Measurements from ENCODE around the gene INTS11. TPM values are rescaled to one million over a fixed set of nuclear protein-coding genes. Genes with fewer than 3 reads are reported as not detected.

The INTS11 gene
- polyA plus RNA-seq, 3 donors, result 46.2 to 154 (median 49.6) TPM

- Histone ChIP-seq H2AFZ (ENCODE audit: insufficient read depth, low read depth, low read length, poor library complexity, severe bottlenecking) (no peak overlapping the region), H3K27ac (ENCODE audit: low read depth in 1 of 2, low read length in 2 of 2) (no peak overlapping the region), H3K27me3 (ENCODE audit: control insufficient read depth in 2 of 2, insufficient read depth in 2 of 2, low read length in 2 of 2) (peaks cover 11 to 81% of the 10 kb centered on the region in 2 donors), H3K9ac (ENCODE audit: insufficient read depth, low read length, poor library complexity, severe bottlenecking) (no peak overlapping the region), H4K20me1 (ENCODE audit: insufficient read depth, low read length) (peaks cover 2% of the 10 kb centered on the region), H3K4me1 (ENCODE audit: control insufficient read depth in 1 of 2, insufficient read depth in 2 of 2, low read length in 2 of 2) (no peaks in the 10 kb centered on the region), H3K79me2 (ENCODE audit: insufficient read depth, low read length) (no peaks in the 10 kb centered on the region), H3K36me3 (replicated peaks in 1 of 2; ENCODE audit: control insufficient read depth in 1 of 2, insufficient read depth in 2 of 2, low read length in 2 of 2) (no peaks in the 10 kb centered on the region), H3K4me3 (replicated peaks in 1 of 3; ENCODE audit: low read depth in 2 of 3, low read length in 3 of 3) (no peak overlapping the region), H3K4me2 (replicated peaks; ENCODE audit: extremely low read depth, low read length, poor library complexity, severe bottlenecking) (no peak overlapping the region), H3K9me3 (replicated peaks in 1 of 2; ENCODE audit: control insufficient read depth in 1 of 2, insufficient read depth in 1 of 2, low read length in 2 of 2) (no peaks in the 10 kb centered on the region)
- Mint-ChIP-seq H3K27me3 (ENCODE audit: low read depth in 3 of 3) (peaks cover 68 to 99% (median 74%) of the 10 kb centered on the region in 3 donors), H3K36me3 (peaks cover 0 to 6% of the 10 kb centered on the region in 2 donors), H3K4me3 (no peak overlapping the region), H3K4me1 (peaks cover 4% of the 10 kb centered on the region), H3K27ac (no peak overlapping the region), H3K9me3 (peaks cover 0 to 10% (median 7%) of the 10 kb centered on the region in 7 donors)
- no peak for DNase-seq
- 64% methylated on average over 2 of the region's 8 CpGs for WGBS (ENCODE audit: insufficient coverage)
- intact Hi-C loops (cut with micrococcal nuclease), result no loop called here
- no peak for TF ChIP-seq CTCF (IDR thresholded peaks at IDR 0.05)
Measured at GRCh38 chr1:1356166-1356795, 31.8 kb upstream of the INTS11 start.

GRCh38 chr1:1355416-1355815 is 31.0 kb upstream of the INTS11 start:
- Histone ChIP-seq H3K4me1 (ENCODE audit: control insufficient read depth in 1 of 2, insufficient read depth in 2 of 2, low read length in 2 of 2) (no peaks in the 10 kb centered on the region), H3K9ac (ENCODE audit: insufficient read depth, low read length, poor library complexity, severe bottlenecking) (no peak overlapping the region), H4K20me1 (ENCODE audit: insufficient read depth, low read length) (peaks cover 2% of the 10 kb centered on the region), H3K79me2 (ENCODE audit: insufficient read depth, low read length) (no peaks in the 10 kb centered on the region), H3K4me3 (replicated peaks in 1 of 3; ENCODE audit: low read depth in 2 of 3, low read length in 3 of 3) (no peak overlapping the region), H3K36me3 (replicated peaks in 1 of 2; ENCODE audit: control insufficient read depth in 1 of 2, insufficient read depth in 2 of 2, low read length in 2 of 2) (no peaks in the 10 kb centered on the region), H3K9me3 (replicated peaks in 1 of 2; ENCODE audit: control insufficient read depth in 1 of 2, insufficient read depth in 1 of 2, low read length in 2 of 2) (no peaks in the 10 kb centered on the region), H3K27ac (ENCODE audit: low read depth in 1 of 2, low read length in 2 of 2) (no peak overlapping the region), H2AFZ (ENCODE audit: insufficient read depth, low read depth, low read length, poor library complexity, severe bottlenecking) (no peak overlapping the region), H3K4me2 (replicated peaks; ENCODE audit: extremely low read depth, low read length, poor library complexity, severe bottlenecking) (peak overlapping the region; percentile 15), H3K27me3 (ENCODE audit: control insufficient read depth in 2 of 2, insufficient read depth in 2 of 2, low read length in 2 of 2) (peaks cover 11 to 74% of the 10 kb centered on the region in 2 donors)
- peaks cover 0 to 10% (median 5%) of the 10 kb centered on the region in 7 donors for H3K9me3 Mint-ChIP-seq
- TF ChIP-seq CTCF (IDR thresholded peaks at IDR 0.05), result no peak
- peaks cover 60 to 91% (median 67%) of the 10 kb centered on the region in 3 donors for H3K27me3 Mint-ChIP-seq (ENCODE audit: low read depth in 3 of 3)
- peak in 1 of 3 donors; percentile 22 for DNase-seq
- peaks cover 4% of the 10 kb centered on the region for H3K4me1 Mint-ChIP-seq
- no peak overlapping the region for H3K4me3 Mint-ChIP-seq
- intact Hi-C loops (cut with micrococcal nuclease), result no loop called here
- peaks cover 0 to 6% of the 10 kb centered on the region in 2 donors for H3K36me3 Mint-ChIP-seq
- WGBS (ENCODE audit: insufficient coverage), result 5% methylated on average over 46 of the region's 52 CpGs
- H3K27ac Mint-ChIP-seq, result no peak overlapping the region
